WTC11 (cell line): ENCODE data around the gene B3GNT4. TPM values are rescaled to one million over a fixed set of nuclear protein-coding genes. Genes with fewer than 3 reads are reported as not detected.

Experiments used
- ATAC-seq: fragments of 200-7000 bp; cut with Tn5 transposase; 2 replicates; pipeline ENCODE4 v1.10.0; 2021; ENCODE audit warnings: mild to moderate bottlenecking, moderate library complexity
- CTCF ChIA-PET: fragments of 300-600 bp; sonication (Branson Sonifier 250); formaldehyde crosslinking; loops from one replicate; lab custom pipeline; 2021; ENCODE audit warnings: antibody characterized with exemption; lab: Charles Lee
- POLR2A ChIA-PET: fragments of 350-600 bp; sonication (Branson Sonifier 250); formaldehyde crosslinking; loops from one replicate; lab custom pipeline; 2021; ENCODE audit warnings: antibody characterized with exemption; lab: Charles Lee
- DNase-seq: peaks from one replicate; pipeline ENCODE4 v3.0.0; 2021; ENCODE audit warnings: low spot score
- H3K27ac Mint-ChIP-seq: 2 replicates; pipeline ENCODE4 v1.8.0; 2021; ENCODE audit warnings: mixed read lengths
- H3K27me3 Mint-ChIP-seq: 2 replicates; pipeline ENCODE4 v1.8.0; 2021; ENCODE audit warnings: low read depth, mild to moderate bottlenecking, moderate library complexity, mixed read lengths
- H3K36me3 Mint-ChIP-seq: 2 replicates; pipeline ENCODE4 v1.8.0; 2021; ENCODE audit warnings: mixed read lengths
- H3K4me1 Mint-ChIP-seq: 2 replicates; pipeline ENCODE4 v1.8.0; 2022; ENCODE audit warnings: mixed read lengths
- H3K4me3 Mint-ChIP-seq: 2 replicates; pipeline ENCODE4 v1.8.0; 2021; ENCODE audit warnings: mild to moderate bottlenecking, moderate library complexity, mixed read lengths
- H3K9me3 Mint-ChIP-seq: 2 replicates; pipeline ENCODE4 v1.8.0; 2021; ENCODE audit warnings: mixed read lengths
- ATF1 ChIP-seq: sonication (generic); formaldehyde crosslinking; IDR thresholded peaks from 2 replicates; pipeline ENCODE4 v1.8.1; 2023; ENCODE audit warnings: mild to moderate bottlenecking, moderate library complexity, missing genetic modification reagents
- CREM ChIP-seq: sonication (generic); formaldehyde crosslinking; IDR thresholded peaks from 2 replicates; pipeline ENCODE4 v1.8.1; 2022; ENCODE audit warnings: mild to moderate bottlenecking, missing genetic modification reagents, moderate library complexity
- ELF4 ChIP-seq: sonication (generic); formaldehyde crosslinking; IDR thresholded peaks from 2 replicates; pipeline ENCODE4 v1.8.1; 2022; ENCODE audit warnings: low read depth, mild to moderate bottlenecking, moderate library complexity, missing genetic modification reagents
- GABPB1 ChIP-seq: sonication (generic); formaldehyde crosslinking; IDR thresholded peaks from 2 replicates; pipeline ENCODE4 v1.8.1; 2023; ENCODE audit warnings: mild to moderate bottlenecking, missing genetic modification reagents
- IRF1 ChIP-seq: sonication (generic); formaldehyde crosslinking; IDR thresholded peaks from 2 replicates; pipeline ENCODE4 v1.8.0; 2023; ENCODE audit warnings: missing genetic modification reagents
- RORB ChIP-seq: fragments of 250-450 bp; sonication (Bioruptor Pico); IDR thresholded peaks from 2 replicates; pipeline ENCODE4 v1.9.0; 2021; ENCODE audit warnings: mild to moderate bottlenecking
- TCF7 ChIP-seq: sonication (generic); formaldehyde crosslinking; IDR thresholded peaks from 2 replicates; pipeline ENCODE4 v1.8.0; 2022; ENCODE audit warnings: mild to moderate bottlenecking, low read depth, missing genetic modification reagents, moderate library complexity
- TEAD1 ChIP-seq: sonication (generic); formaldehyde crosslinking; IDR thresholded peaks from 2 replicates; pipeline ENCODE4 v1.8.0; 2022; ENCODE audit warnings: mild to moderate bottlenecking, missing genetic modification reagents
- TEAD4 ChIP-seq: sonication (generic); formaldehyde crosslinking; IDR thresholded peaks from 2 replicates; pipeline ENCODE4 v1.8.0; 2022; ENCODE audit warnings: mild to moderate bottlenecking, missing genetic modification reagents
- ZNF317 ChIP-seq: sonication (generic); formaldehyde crosslinking; IDR thresholded peaks from 2 replicates; pipeline ENCODE4 v1.8.1; 2023; ENCODE audit warnings: low read depth, mild to moderate bottlenecking, moderate library complexity, missing genetic modification reagents, borderline replicate concordance
- total RNA-seq: library from RNA; stranded (reverse); gene quantifications from 3 replicates; pipeline ENCODE4 v1.2.3, GENCODE V29; 2021
- TF ChIP-seq, protein P1 (sequence below): sonication (generic); formaldehyde crosslinking; IDR thresholded peaks from 2 replicates; pipeline ENCODE4 v1.8.1; 2022; ENCODE audit warnings: mild to moderate bottlenecking, moderate library complexity, missing genetic modification reagents
- TF ChIP-seq, protein P2 (sequence below): sonication (generic); formaldehyde crosslinking; IDR thresholded peaks from 2 replicates; pipeline ENCODE4 v1.8.1; 2023; ENCODE audit warnings: mild to moderate bottlenecking, missing genetic modification reagents, borderline replicate concordance
- TF ChIP-seq, protein P3 (sequence below): sonication (generic); formaldehyde crosslinking; IDR thresholded peaks from 2 replicates; pipeline ENCODE4 v1.8.1; 2023; ENCODE audit warnings: mild to moderate bottlenecking, missing genetic modification reagents
- TF ChIP-seq, protein P4 (sequence below): sonication (generic); formaldehyde crosslinking; IDR thresholded peaks from 2 replicates; pipeline ENCODE4 v1.8.1; 2023; ENCODE audit warnings: mild to moderate bottlenecking, missing genetic modification reagents, moderate library complexity

B3GNT4 gene
- total RNA-seq, 1 experiment from 2014 or later = 2.0 TPM

- TF ChIP-seq, protein P1, sequence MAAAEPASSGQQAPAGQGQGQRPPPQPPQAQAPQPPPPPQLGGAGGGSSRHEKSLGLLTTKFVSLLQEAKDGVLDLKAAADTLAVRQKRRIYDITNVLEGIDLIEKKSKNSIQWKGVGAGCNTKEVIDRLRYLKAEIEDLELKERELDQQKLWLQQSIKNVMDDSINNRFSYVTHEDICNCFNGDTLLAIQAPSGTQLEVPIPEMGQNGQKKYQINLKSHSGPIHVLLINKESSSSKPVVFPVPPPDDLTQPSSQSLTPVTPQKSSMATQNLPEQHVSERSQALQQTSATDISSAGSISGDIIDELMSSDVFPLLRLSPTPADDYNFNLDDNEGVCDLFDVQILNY (CRISPR knock-in tag) = no peak
- TF ChIP-seq TEAD1 (CRISPR knock-in tag) = no peak
- TF ChIP-seq RORB (CRISPR knock-in tag) = no peak
- TF ChIP-seq TEAD4 (CRISPR knock-in tag) = no peak
- TF ChIP-seq, protein P2, sequence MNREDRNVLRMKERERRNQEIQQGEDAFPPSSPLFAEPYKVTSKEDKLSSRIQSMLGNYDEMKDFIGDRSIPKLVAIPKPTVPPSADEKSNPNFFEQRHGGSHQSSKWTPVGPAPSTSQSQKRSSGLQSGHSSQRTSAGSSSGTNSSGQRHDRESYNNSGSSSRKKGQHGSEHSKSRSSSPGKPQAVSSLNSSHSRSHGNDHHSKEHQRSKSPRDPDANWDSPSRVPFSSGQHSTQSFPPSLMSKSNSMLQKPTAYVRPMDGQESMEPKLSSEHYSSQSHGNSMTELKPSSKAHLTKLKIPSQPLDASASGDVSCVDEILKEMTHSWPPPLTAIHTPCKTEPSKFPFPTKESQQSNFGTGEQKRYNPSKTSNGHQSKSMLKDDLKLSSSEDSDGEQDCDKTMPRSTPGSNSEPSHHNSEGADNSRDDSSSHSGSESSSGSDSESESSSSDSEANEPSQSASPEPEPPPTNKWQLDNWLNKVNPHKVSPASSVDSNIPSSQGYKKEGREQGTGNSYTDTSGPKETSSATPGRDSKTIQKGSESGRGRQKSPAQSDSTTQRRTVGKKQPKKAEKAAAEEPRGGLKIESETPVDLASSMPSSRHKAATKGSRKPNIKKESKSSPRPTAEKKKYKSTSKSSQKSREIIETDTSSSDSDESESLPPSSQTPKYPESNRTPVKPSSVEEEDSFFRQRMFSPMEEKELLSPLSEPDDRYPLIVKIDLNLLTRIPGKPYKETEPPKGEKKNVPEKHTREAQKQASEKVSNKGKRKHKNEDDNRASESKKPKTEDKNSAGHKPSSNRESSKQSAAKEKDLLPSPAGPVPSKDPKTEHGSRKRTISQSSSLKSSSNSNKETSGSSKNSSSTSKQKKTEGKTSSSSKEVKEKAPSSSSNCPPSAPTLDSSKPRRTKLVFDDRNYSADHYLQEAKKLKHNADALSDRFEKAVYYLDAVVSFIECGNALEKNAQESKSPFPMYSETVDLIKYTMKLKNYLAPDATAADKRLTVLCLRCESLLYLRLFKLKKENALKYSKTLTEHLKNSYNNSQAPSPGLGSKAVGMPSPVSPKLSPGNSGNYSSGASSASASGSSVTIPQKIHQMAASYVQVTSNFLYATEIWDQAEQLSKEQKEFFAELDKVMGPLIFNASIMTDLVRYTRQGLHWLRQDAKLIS (CRISPR knock-in tag) = no peak
- no peak for TF ChIP-seq CREM (CRISPR knock-in tag)
- TF ChIP-seq, protein P3, sequence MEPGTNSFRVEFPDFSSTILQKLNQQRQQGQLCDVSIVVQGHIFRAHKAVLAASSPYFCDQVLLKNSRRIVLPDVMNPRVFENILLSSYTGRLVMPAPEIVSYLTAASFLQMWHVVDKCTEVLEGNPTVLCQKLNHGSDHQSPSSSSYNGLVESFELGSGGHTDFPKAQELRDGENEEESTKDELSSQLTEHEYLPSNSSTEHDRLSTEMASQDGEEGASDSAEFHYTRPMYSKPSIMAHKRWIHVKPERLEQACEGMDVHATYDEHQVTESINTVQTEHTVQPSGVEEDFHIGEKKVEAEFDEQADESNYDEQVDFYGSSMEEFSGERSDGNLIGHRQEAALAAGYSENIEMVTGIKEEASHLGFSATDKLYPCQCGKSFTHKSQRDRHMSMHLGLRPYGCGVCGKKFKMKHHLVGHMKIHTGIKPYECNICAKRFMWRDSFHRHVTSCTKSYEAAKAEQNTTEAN = no peak
These were observed 2.8 kb downstream of the B3GNT4 start (continued) for GRCh38 chr12:122206111-122206881.

- Mint-ChIP-seq H3K27ac (no peak overlapping the region), H3K4me1 (peaks cover 24% of the 10 kb centered on the region), H3K9me3 (no peaks in the 10 kb centered on the region), H3K4me3 (no peak overlapping the region), H3K27me3 (peaks cover 37% of the 10 kb centered on the region), H3K36me3 (peaks cover 30% of the 10 kb centered on the region)
- DNase-seq = no peak
- TF ChIP-seq, protein P3 = no peak
- TF ChIP-seq ELF4 (CRISPR knock-in tag) (no peak), IRF1 (no peak), ATF1 (no peak), GABPB1 (no peak), TCF7 (no peak), ZNF317 (CRISPR knock-in tag) (no peak)
- TF ChIP-seq, protein P4, sequence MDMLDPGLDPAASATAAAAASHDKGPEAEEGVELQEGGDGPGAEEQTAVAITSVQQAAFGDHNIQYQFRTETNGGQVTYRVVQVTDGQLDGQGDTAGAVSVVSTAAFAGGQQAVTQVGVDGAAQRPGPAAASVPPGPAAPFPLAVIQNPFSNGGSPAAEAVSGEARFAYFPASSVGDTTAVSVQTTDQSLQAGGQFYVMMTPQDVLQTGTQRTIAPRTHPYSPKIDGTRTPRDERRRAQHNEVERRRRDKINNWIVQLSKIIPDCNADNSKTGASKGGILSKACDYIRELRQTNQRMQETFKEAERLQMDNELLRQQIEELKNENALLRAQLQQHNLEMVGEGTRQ (CRISPR knock-in tag) = no peak
- no peak for ATAC-seq
- ChIA-PET CTCF (no interaction called here), POLR2A (interaction anchor here (0.6 kb wide), 1 partner anchor 11 kb away, joined by 3 read pairs; no protein-coding TSS in a partner anchor)
These were observed 3.5 kb downstream of the B3GNT4 start for GRCh38 chr12:122206976-122207375.
